GM19099 (cell line): ENCODE results near the gene INPP5A.

Source experiments
- POLR2A ChIP-seq: IDR thresholded peaks from 3 replicates; pipeline ENCODE4 v1.6.1; 2011; ENCODE audit warnings: low read depth; ENCODE audit not compliant: insufficient read length; ENCODE audit errors: extremely low read depth

Gene INPP5A

DNA sequence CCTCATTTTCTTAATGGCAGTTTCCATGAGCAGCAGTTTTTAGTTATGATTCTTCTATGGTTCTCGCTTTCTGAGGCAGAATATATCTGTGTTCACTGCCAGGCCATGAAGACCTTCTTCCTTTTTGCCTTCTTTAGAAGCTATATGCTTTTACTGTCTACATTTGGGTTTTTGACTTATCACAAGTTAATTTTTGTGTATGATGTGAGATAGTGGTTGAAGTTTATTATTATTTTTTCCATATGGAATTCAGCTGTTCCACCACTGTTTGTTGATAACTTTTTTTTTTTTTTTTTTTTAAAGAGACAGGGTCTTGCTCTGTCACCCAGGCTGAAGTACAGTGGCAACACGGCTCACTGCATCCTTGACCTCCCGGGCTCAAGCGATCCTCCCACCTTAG lies 44.5 kb downstream of the INPP5A start:
- no peak for TF ChIP-seq POLR2A

- TF ChIP-seq POLR2A, result no peak
Observed at GRCh38 chr10:132582771-132583170, 45.2 kb downstream of the INPP5A start.

DNA sequence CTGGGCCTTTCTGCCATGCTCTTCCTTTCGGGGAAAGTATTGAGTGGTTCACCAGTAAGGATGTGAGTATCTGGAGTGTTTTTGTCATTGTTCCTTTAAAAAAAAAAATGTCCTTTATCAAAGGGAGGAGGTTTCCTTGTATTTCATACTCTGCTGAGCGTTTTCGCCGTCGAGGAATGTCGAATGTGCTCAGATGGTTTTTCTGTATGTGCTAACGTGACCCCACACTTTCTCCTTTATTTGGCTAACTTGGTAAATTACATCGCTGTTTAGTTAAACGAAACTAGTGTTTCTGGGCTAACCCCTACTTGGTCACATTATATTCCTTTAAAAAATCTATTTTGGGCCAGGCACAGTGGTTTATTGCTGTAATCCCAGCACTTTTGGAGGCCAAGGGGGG lies 45.9 kb downstream of the INPP5A start:
- TF ChIP-seq POLR2A, result no peak

- TF ChIP-seq POLR2A, result no peak
Observed at GRCh38 chr10:132584081-132584480, 46.5 kb downstream of the INPP5A start.

DNA sequence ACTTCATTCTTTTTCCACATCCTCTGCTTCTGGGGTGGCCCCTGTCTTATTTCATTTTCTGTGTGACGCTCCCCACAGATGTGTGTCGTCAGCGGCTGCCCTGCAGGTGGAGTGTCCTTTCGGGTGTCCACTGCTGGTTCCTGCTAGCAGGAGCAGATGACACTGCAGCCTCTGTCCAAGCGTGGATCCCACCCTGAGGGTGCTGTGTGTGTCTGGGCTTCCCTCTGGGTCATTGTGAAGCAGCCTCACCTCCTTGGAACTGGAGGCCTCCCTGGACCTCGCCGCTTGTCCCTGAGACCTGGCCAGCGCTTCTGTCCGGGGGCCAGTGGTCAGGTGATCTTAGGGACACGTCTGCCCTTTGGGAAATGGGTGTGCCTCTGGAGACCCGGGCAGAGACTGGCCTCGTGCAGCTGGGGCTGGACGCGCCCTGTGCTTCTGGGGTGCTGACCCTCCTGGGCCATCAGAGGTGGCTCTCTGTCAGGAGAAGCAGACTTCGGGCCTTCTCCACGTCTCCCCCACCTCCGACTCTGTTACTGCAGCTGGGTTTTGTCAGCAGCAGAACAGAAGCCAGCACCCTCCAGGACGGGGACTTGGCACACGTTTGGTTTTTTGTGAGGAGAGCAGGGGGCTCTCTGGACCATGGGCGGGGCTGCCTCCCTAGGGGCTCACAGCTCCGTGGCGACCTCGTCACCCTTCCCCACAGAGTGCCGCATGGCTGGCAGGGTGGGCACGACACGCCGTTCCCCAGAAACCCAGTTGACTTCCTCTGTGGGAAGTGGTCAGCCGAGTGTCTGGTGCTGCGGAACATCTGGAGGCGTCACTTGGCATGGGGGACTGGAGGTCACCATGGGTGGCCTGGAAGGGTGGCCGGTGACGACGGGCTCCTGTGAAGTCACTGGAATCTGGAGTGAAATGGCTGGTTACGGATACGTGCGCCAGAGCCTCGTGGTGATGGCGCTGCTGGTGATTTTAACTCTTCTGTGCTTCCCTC lies 48.4 kb downstream of the INPP5A start:
- TF ChIP-seq POLR2A, result no peak

DNA sequence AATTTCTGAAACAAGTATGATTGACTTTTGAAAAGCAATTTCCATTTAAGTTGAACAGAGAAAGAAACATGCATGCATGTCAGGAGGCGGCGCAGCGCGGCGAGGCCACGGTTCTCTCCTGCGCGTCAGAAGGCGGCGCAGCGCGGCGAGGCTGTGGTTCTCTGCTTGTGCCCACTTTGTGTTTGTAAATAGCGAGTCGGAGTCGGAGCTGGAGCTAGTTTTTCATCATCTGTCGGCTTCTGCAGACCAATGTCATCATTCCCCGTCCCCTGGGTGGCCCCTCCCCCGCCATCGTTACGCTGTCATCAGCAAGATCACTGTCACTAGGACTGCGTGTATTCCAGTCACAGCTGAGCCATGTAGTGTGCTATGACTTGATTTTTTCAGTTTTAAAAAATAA lies 49.2 kb downstream of the INPP5A start:
- no peak for TF ChIP-seq POLR2A

DNA sequence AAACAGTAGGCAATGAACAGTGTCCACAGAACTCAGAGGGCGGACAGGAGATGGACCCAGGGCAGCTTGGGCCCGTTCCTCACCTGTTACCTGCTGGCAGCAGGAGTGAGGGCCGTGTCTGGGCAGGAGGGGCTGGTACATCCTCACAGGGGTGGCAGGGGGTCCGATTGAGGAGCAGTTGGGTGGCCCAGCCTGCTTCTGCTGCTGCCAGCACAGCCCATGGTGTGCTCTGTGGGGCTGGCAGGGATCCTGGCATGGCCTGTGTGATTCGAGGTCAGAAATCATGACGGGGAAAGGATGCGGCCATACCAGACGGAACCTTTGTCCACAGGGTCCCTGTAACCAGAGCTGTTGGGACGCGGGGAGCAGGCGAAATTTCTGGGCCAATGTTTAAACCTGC lies 49.6 kb downstream of the INPP5A start:
- no peak for TF ChIP-seq POLR2A

- TF ChIP-seq POLR2A, result no peak
Observed at GRCh38 chr10:132588301-132589013, 50.9 kb downstream of the INPP5A start.

DNA sequence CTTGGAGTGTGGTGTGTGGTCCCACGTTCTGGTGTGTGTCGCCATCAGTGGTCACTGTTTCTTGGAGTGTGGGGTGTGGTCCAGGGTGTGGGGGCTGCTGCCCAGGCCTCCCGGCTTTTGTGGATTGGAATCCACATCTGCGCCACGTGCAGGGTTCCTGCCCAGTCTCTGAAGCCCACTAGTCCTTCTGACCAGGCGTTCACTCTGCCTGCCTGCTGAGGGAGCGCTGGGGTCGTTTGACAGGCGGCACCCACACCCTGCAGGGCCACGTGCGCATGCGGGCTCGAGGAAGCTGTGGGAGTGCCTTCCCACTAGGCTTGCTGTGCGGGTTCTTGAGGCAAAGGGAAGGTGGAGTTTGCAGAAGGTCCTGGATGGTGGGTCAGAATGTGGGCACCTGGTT lies 51.4 kb downstream of the INPP5A start:
- TF ChIP-seq POLR2A, result no peak

DNA sequence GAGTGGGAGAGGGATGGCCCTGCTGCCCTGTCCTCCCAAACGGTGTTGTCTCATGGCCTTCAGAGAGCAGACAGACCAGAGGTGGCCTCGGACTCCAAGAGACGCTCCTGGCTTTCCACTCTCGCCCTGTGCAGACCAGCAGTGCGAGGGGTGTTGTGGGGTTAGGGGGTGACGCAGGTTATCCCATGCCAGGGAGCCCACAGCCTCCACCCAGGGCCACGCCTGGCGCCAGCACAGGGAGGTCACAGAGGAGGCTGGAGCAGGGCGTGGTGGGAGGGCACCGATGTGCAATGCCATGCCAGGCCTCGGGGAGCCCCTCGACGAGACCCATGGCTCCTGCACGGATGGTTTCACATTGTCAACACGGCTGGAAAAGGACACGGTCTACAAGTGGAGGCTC lies 52.1 kb downstream of the INPP5A start:
- no peak for TF ChIP-seq POLR2A

- no peak for TF ChIP-seq POLR2A
Observed at GRCh38 chr10:132590094-132590751, 52.6 kb downstream of the INPP5A start.

DNA sequence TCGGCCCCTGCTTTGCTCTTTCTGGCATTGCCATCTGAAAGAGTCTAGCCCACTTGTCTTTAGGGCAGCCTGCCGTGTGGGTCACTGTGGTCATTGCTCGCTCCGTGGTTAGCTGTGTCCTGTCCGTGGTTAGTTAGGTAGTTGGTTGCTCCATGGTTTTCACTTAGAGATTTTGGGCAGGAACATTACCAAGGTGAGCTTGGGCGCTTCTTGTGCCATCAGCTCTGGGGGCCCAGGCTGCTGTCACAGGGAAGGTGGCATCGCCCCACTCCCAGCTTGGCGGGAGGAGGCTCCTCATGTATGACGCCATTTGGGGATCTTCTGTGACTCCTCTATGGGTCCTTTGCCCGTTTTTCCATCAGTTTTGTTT lies 53.1 kb downstream of the INPP5A start:
- TF ChIP-seq POLR2A, result no peak

- TF ChIP-seq POLR2A, result no peak
Observed at GRCh38 chr10:132591166-132591971, 53.8 kb downstream of the INPP5A start.

DNA sequence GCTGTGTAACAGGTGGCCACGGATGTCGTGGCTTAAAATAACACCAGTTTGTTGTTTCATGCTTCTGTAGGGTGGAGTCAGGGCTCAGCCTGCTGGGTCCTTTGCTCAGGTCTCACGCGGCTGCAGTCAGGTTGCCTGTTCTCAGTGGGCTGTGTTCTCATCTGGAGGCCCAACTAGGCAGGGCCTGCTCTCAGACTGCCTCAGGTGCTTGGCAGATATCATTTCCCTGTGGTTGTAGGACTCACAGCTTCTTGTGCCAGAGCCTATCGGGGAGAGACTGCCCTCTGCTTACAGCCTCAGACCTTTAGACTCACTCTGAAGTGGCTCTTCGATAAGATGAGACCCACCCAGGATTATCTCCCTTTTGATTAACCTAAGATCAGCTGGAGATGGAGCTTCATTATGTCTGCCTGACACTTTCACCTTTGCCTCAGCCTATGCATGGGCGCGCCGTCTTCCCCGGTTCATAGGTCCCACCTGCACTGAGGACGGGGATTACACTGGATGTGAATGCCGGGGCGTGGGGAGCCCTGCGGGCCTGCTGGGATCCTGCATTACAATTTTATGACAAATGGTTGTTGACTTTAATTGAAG lies 55.3 kb downstream of the INPP5A start:
- no peak for TF ChIP-seq POLR2A

GRCh38 chr10:132593389-132593788 lies 55.8 kb downstream of the INPP5A start:
- no peak for TF ChIP-seq POLR2A
